Measurements from ENCODE around the gene LYRM4.

The LYRM4 gene

GRCh38 chr6:5280920-5281319 lies 20.2 kb upstream of the LYRM4 start (continued):
- TF ChIP-seq KLF17 (tag by site-specific recombination; IDR thresholded peaks at IDR 0.05) (no peak), ZNF341 (tag by site-specific recombination; IDR thresholded peaks at IDR 0.05; ENCODE audit: low read depth) (no peak), ZBTB44 (tag by site-specific recombination; IDR thresholded peaks at IDR 0.05) (no peak), ZNF692 (tag by site-specific recombination; IDR thresholded peaks at IDR 0.05) (no peak), ZNF221 (tag by site-specific recombination; IDR thresholded peaks at IDR 0.05; ENCODE audit: borderline replicate concordance) (no peak)

GRCh38 chr6:5279891-5280338 lies 19.2 kb upstream of the LYRM4 start:
- CTCF ChIA-PET, result interaction anchor here (0.6 to 1.9 kb wide), 4 partner anchors 10 to 728 kb away, joined by 3 to 4 read pairs (median 4); no protein-coding TSS in a partner anchor
- POLR2A ChIA-PET, result no interaction called here
- TF ChIP-seq ZNF837 (tag by site-specific recombination; IDR thresholded peaks at IDR 0.05), result no peak
- TF ChIP-seq ZNF416 (tag by site-specific recombination; IDR thresholded peaks at IDR 0.05), result 0 out of 2 replicates have a peak, but pooled peaks have one; percentile 43
- H3K4me3 ChIP-seq (ENCODE audit: low read depth, low read length), result no peak overlapping the region
- H3K36me3 ChIP-seq (ENCODE audit: control insufficient read depth in 2 of 2, insufficient read depth in 1 of 2, low read length in 2 of 2), result no peaks in the 10 kb centered on the region
- no peaks in the 10 kb centered on the region for H3K4me1 ChIP-seq (ENCODE audit: control insufficient read depth, insufficient read depth, low read length)
- H3K27ac ChIP-seq (ENCODE audit: extremely low read depth, low read depth, low read length), result no peak overlapping the region
- H3K9me3 ChIP-seq (ENCODE audit: control insufficient read depth, insufficient read depth, low read depth, low read length), result no peaks in the 10 kb centered on the region

- TF ChIP-seq ZNF707 (tag by site-specific recombination; IDR thresholded peaks at IDR 0.05) (no peak), BCL6B (tag by site-specific recombination; IDR thresholded peaks at IDR 0.05) (no peak), HOXA7 (CRISPR knock-in tag; IDR thresholded peaks at IDR 0.05; ENCODE audit: borderline replicate concordance) (no peak), ZNF391 (tag by site-specific recombination; IDR thresholded peaks at IDR 0.05; ENCODE audit: borderline replicate concordance, low read depth) (no peak), ZNF239 (tag by site-specific recombination; IDR thresholded peaks at IDR 0.05) (no peak), ZNF658 (tag by site-specific recombination; IDR thresholded peaks at IDR 0.05) (no peak), ZNF521 (tag by site-specific recombination; IDR thresholded peaks at IDR 0.05) (no peak), ZNF529 (tag by site-specific recombination; IDR thresholded peaks at IDR 0.05; ENCODE audit: insufficient replicate concordance) (no peak), ZNF148 (tag by site-specific recombination; IDR thresholded peaks at IDR 0.05; ENCODE audit: borderline replicate concordance) (no peak)
- Histone ChIP-seq H3K4me1 (ENCODE audit: control insufficient read depth, insufficient read depth, low read length) (no peaks in the 10 kb centered on the region), H3K27ac (ENCODE audit: extremely low read depth, low read depth, low read length) (no peak overlapping the region), H3K4me3 (ENCODE audit: low read depth, low read length) (no peak overlapping the region), H3K36me3 (ENCODE audit: control insufficient read depth in 2 of 2, insufficient read depth in 1 of 2, low read length in 2 of 2) (no peaks in the 10 kb centered on the region), H3K9me3 (ENCODE audit: control insufficient read depth, insufficient read depth, low read depth, low read length) (no peaks in the 10 kb centered on the region)
- ChIA-PET CTCF (interaction anchor here (0.9 kb wide), 1 partner anchor 16 kb away, joined by 3 read pairs; no protein-coding TSS in a partner anchor), POLR2A (no interaction called here)
These were observed 17.9 kb upstream of the LYRM4 start for GRCh38 chr6:5278565-5279120.

Data from HEK293 (cell line).